LoVo (cell line): ENCODE measurements around the gene TRIM59.
A peak's percentile ranks its signal among the peaks of the same experiment; 100 is the strongest.
"Not testable (repeated sequence)": the region's sequence is repeated elsewhere in the genome, so short reads cannot be mapped to it uniquely, and the experiment has no call there.

ENCODE experiments used
- DNase-seq: peaks from one replicate; pipeline ENCODE4 v3.0.0-alpha.2; 2016; ENCODE audit warnings: low spot score

The TRIM59 gene

DNA sequence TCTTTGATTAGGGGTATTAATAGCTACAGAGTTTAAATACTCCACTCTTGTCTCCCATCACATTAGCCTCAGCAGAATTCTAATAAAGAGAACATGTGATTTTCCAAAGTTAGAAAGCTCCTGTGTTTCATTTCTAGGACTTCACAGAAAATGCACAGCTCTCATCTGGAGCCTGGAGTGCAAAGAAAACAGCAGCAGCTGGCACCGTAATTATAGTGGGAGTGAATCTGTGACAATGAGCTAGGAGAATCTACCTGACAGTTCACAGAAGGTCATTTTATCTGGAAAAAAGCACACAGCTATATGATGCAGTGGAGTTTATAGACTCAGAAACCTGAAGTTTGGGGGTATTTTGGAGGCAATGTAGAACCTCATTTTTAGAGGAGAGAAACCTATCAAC, 5.4 kb upstream of the TRIM59 start:
- DNase-seq, result no peak

DNA sequence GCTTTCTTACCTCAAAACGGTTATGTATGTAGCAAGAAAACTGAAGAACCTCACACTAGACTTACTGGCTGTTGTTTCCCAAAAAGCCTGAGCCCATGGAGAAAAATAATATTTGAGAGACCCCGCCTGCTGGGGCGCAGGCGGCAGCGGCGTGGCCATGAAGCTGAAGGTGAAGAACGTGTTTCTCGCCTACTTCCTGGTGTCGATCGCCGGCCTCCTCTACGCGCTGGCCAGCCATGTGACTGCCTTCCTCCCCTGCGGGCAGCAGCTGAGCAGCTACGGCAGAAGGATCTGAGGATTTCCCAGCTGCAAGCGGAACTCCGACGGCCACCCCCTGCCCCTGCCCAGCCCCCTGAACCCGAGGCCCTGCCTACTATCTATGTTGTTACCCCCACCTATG, 2.7 kb upstream of the TRIM59 start:
- DNase-seq, result not testable (repeated sequence)

DNA sequence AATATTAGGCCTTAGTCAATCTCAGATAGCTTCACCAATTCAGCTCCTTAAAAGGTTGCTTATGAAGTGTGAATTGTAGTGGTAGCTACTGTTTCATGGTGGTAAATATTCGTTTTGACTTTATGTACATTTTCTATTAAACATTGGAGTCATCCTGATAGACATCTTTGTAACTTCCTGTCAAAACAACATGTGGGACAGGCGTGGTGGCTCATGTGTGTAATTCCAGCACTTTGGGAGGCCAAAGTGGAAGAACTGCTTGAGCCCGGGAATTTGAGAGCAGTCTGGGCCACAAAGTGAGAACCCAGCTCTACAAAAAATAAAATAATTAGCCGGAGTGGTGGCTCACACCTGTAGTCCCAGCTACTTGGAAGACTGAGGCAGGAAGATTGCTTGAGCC, 2.0 kb upstream of the TRIM59 start:
- DNase-seq, result no peak

DNA sequence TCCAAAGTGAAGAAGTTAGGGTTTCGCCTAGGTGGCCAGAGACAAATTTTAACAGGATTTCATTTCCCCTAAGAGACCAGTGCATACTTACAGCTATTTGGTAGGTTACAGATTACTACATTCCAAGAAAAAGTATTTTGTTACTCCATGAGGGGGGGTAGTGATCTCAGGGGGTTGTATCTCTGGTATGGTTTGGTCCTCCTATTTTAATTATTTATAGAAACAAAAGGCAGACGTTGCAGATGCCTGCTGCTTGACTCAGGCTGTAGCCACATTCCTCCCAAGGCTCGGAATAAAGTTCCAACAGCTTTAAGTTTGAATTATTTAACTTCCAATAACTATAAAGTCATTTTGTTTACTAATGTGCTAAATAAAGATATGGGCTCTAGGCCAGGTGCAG, 1.3 kb upstream of the TRIM59 start:
- DNase-seq, result no peak

DNA sequence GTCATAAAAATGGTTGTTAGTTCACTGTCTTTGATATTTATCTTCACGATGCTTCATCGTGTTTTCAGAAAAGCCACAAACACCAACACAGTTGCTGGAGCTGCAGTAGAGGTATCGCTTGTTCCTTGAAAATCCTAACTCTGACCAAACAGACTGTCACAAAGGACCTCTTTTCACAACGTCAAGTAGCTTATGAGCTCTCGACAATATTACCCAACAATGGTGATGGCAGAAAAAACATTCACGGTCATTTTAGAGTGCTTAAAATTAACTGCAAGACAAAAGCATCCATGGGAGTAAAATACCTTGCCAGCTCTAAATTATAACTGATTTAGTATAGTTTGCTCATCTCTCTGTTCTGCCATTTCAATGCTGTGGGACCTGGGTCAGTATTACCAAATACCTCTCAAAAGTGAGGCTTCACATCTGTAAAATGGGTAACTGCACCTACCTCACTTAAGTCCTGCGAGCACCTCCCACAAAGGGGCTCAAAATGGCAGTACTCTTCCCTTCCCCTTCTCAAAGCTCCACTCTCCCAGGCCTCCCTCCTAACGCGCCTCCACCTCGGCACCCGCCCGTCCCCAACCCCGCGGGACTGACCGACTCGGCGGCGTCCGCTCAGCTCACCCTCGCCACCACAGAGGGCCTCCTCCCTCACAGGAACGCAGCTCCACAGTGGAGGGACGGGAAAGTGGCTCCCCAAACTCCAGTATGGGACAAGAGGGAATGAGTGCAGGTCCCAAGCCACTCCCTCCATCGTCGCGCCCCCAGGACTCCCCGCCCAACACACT, 546 bp downstream of the TRIM59 start:
- DNase-seq, result peak; percentile 6

DNA sequence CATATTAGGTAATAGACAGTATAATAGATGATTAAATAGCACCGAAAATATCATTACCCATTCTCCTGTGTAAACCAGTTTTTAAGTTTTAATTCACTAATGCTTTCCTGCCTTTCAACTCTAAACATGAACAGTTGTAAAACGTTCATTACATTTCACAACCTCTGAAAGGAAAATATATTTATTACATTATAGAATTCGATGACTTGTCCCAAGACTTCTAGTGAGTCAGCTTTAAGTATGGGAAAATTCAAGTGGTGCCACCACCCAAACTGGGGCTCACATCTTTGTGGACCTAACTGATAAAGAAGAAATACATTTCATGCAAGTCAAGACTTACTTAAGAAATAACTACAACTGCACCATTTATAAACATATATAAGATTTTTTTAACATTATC, 2.0 kb downstream of the TRIM59 start:
- no peak for DNase-seq

DNA sequence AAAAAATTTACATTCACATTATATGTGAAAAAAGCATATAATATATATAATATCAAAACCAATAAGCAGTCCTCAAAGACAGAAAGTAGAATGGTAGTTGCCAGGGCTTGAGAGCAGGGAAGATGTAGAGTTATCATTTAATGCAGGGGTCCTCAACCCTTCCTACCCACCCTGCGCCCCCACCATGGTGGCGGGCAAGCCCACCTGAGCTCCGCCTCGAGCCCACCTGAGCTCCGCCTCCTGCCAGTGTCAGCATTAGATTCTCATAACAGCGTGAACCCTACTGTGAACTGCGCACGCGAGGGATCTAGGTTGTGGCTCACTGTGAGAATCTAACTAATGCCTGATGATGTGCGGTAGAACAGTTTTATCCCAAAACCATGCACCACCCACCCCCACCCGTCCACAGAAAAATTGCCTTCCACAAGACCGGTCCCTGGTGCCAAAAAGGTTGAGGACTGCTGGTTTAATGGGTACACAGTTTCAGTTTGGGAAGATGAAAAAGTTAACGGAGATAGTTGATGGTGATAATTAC, 3.0 kb downstream of the TRIM59 start:
- no peak for DNase-seq

DNA sequence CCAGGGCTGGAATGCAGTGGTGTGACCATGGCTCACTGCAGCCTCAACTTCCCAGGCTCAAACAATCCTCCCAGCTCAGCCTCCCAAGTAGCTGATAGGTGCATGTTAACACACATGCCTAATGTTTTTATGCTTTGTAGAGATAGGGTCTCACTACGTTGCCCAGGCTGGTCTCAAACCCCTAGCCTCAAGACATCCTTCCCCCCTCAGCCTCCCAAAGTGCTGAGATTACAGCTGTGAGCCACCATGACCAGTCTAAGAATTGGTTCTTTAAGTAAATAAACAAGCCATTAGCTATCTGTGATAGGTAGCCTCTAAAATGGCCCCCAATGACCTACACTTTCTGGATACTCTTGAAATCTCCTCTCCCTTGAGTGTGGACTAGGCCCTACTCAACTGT, 3.7 kb downstream of the TRIM59 start:
- no peak for DNase-seq

DNA sequence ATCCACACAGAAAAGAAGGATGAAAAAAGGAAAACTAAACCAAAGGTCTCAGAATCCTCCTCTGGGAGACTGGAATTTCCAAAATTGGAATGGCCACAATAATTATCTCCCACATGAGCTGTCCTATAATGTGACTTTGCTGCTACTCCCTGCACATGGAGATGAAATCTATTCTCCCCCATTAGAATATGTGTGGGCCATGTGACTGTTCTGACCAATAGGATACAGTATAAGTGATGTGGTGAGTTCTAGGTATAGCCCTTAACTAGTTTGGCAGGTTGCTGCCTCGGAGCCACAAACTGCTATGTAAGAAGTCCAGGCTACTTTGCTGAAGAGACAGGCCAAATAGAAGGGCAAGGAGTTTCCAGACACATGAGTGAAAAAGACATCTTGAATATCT, 5.2 kb downstream of the TRIM59 start:
- no peak for DNase-seq

DNA sequence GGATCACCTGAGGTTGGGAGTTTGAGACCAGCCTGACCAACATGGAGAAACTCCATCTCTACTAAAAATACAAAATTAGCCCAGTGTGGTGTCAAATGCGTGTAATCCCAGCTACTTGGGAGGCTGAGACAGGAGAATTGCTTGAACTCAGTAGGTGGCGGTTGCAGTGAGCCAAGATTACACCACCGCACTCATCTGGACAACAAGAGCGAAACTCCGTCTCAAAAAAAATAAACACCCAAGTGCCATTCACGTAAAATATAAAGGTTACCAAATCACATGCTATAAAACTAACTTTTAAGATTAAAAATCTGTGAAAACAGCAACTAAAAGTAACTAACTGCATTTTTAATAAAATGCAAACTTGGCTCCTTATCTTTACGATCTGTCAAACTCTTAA, 8.9 kb downstream of the TRIM59 start:
- DNase-seq, result no peak

DNA sequence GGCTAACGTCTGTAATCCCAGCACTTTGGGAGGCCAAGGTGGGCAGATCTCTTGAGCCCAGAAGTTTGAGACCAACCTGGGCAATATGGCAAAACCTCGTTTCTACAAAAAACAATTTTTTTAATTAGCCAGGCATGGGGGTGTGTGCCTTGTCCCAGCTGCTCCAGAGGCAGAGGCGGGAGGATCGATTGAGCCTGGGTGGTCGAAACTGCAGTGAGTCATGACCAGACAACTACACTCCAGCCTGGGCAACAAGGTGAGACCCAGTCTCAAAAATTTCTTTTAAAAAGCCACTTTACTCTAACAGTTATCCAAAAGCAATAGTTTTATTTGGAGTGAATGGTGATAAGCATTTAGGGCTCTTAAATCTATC, 12.5 kb downstream of the TRIM59 start:
- DNase-seq, result no peak

DNA sequence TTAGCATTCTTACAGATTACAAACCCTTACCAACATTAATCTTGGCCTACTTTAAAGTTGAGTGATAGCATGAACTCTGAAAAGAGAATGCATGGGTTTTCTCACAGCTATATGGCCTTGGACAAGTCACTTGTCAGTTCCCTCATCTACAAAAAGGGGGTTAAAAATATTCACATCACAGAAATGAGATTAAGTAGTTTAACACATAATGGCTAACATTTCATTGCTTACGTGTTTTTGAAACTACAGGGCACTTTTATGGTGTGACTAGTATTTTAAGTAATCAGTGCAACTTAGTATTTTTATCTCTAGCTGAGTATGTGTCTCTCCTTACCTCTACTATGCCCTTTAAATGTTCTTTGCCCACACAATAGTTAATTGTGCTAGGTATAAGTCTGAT, 13.8 kb downstream of the TRIM59 start:
- DNase-seq, result no peak

DNA sequence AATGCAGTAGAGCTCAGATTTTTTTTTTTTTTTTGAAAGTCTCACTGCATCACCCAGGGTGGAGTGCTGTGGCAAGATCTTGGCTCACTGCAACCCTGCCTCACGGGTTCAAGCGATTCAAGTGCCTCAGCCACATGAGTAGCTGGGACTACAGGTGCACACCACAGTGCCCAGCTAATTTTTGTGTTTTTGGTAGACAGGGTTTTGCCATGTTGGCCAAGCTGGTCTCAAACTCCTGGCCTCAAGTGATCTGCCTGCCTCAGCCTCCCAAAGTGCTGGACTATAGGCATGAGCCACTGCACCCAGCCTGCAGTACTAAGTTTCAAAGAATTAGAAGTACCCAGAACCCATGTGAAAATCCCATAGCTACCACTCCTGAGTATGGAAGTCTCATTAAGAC, 14.5 kb downstream of the TRIM59 start:
- DNase-seq, result no peak

DNA sequence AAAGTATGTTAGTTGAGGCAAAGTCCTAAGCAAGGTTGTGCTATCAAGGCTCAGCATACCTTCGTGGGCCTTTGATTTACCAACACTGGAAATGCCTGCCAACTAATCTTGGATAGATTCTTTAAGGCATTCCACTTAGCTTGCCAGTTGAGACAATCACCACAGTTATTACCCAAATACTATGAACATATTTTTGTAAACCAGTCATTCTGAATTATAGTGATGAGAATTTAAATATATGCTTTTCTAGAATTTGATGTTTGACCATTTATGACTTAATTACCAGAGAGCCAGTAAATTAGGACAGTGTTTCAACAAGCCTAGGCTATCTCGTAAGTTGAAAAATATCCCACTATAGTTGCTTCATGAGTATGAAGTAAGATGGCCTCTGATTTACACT, 15.5 kb downstream of the TRIM59 start:
- no peak for DNase-seq

DNA sequence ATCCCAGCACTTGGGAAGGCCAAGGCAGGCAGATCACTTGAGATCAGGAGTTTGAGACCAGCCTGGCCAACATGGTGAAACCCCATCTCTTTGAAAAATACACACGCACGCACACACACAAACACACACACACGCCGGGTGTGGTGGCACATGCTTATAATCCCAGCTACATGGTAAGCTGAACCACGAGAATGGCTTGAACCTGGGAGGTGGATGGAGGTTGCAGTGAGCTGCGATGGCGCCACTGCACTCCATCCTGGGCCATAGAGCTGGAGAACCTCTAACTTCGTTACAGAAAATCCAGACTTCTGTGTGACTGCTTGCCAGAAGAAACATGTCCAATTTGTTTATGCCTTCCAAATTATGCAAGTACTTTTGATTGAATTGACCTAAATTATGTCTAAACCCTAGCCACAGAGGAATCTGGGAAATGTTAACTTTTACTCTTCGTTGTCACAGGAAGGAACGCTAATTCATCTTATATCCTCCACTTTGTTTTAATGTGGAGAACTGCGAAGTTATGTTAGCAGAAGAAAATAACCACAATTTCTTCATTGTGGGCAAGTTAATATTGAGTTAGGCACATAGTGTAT, 21.7 kb downstream of the TRIM59 start:
- DNase-seq, result no peak

DNA sequence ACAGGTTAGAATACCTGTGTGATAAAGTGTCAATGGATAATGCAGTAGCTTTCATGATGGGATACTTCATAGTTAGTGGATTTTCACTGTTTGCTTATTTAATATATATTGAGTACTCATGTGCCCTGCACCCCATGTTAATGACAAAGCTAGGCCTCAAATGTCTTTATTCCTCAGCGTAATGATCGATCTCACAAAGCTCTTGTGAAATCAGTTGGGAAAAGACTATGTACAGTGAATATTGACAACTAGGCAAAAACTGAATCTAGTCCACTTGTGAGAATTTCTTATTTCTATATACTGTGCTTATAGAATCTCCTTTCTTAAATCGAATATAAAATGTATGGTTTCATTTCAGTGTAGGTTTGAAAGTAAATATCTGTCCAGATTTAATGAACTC, 32.3 kb downstream of the TRIM59 start:
- no peak for DNase-seq

DNA sequence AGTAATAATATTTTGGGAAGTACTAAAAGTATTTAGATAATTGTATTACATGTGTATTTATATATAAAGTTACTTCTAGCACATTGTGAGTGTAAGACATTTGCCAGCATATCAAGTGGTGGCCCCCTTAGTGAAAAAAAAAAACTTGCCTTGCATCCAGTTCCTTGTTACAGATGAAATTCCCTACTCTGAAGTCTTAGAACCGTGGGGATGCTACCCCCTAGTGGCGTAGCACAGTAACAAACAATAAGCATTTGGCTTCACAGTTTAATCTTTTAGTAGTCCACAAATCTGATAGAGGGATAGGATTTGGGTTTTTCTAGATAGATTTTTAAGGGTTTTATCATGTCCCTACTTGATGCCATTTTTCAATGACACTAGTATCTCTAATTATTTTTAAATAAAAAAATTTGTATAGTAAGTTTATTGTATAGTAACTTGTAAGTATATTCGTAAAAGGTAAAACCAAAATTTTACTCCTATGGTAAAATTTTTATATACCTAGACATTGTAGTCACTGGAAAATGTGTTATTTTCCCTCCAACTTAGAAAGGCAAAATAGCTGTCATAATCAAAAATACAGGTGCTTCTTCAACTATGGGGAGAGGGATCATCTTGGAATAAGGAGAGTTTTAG, 35.9 kb downstream of the TRIM59 start:
- DNase-seq, result peak; percentile 84

DNA sequence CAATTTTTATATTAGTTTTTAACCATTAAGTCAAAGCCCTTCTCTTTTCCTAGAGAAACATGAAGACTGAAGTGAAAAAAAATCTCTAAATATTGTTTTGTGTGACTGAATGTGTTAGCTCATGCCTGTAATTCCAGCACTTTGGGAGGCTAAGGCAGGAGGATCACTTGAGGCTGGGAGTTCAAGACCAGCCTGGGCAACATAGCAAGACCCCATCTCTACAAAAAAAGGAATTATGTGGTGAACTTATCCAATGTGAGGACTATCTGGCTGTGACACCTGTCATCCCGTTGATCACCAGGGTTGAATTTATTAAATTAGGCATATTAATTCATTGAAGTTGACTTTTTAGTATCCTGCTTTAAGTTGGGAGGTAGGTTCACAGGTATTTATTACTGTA, 37.1 kb downstream of the TRIM59 start:
- DNase-seq, result no peak

DNA sequence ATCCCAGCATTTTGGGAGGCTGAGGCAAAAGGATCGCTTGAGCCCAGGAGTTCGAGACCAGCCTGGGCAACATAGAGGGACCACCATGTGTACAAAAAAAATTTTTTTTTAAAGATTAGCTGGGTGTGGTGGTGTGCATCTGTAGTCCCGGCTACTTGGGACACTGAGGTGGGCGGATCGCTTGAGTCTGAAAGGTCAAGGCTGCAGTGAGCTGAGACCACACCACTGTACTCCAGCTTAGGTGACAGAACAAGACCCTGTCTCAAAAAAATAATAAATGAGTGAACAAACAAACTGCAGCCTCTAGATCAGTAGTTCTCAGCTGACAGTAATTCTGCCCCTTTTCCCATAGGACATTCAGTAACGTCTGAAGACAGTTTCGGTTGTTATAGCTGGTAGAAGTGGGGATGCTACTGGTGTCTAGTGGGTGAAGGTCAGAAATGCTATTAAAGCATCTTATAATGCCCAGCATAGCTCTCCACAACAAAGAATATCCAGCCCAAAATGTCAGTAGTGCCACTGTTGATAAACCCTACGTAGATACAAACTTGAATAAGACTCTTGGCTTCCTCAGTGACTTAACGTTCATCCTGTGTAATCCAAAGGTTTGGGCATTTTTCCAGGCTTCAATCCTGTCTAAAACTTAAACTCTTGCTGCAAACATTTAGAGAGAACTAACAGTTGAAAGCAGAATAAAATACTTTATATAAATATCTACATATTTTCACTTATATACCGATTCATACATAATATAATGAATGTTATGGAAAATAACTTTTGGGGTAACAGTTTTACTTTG, 39.6 kb downstream of the TRIM59 start:
- DNase-seq, result no peak

DNA sequence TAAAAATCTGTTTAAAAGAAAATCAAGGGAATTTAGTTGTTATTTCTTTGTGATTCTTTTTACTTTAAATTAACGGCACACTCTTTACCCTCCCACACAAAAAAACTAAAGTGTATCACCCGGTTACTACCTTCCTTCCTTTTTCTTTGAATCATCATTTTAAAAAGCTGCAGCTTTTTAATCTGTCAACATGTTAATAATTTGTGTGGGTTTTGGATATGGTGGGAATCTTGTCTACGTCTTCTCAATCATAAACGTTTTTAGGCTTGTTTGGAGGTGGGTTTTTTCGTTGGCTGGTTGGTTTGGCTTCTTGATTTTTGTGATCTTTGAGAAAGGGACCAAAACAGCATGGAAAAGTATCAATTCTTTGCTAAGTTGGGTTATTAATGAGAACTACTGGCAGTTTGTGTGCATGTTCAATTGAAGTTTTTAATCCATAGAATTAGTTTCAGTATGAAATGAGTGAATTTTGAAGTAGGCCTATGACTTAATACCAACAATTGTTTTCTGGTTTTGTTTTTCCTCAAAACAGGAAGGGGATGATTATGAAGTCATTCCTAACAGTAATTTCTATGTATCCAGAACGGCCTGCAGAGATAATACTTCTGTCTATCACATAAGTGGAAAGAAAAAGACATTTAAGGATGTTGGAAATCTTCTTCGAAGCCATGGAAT, 45.7 kb downstream of the TRIM59 start:
- no peak for DNase-seq

DNA sequence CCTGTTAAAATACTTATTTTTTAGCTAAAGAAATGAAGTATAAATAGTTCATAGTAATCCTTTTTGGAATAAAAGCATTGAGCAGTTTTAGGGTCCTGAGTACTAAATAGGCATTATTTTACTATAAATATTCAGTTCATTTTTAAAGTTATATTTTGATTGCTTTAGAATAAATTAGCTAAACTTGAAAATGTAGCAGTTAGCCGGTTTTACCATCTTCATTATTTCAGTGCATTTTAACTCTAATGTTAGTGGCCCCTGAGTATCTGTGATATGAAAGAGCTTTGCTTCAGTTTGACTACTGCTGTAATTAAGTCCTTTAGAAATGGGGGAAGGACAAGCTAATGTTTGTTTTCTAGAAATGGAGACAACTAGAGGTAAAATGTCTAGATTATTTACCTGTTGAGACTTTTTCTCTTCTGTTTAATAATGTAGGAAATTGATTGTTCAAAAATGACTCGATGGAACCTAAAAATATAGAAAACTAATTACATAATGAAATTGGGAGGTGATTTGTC, 46.5 kb downstream of the TRIM59 start:
- no peak for DNase-seq
